Neuron (in vitro differentiated cells): ENCODE results near the gene DIPK1A.

Experiments
- H2AFZ ChIP-seq: one replicate; pipeline ENCODE4 v1.6.1; 2013; ENCODE audit warnings: low read depth, mild to moderate bottlenecking, inconsistent platforms, low read length, moderate library complexity
- H3K27me3 ChIP-seq: one replicate; pipeline ENCODE4 v1.6.1; 2013; ENCODE audit warnings: low read length; ENCODE audit not compliant: insufficient read depth
- H3K36me3 ChIP-seq: one replicate; pipeline ENCODE4 v1.6.1; 2013; ENCODE audit warnings: low read length; ENCODE audit not compliant: insufficient read depth
- H3K4me1 ChIP-seq: one replicate; pipeline ENCODE4 v1.6.1; 2013; ENCODE audit warnings: low read length; ENCODE audit not compliant: insufficient read depth
- H3K4me3 ChIP-seq: 2 replicates; pipeline ENCODE4 v1.5.1; 2013; ENCODE audit warnings: mild to moderate bottlenecking, low read length, moderate library complexity
- H3K9me3 ChIP-seq: one replicate; pipeline ENCODE4 v1.6.1; 2013; ENCODE audit warnings: low read length

DIPK1A gene

DNA sequence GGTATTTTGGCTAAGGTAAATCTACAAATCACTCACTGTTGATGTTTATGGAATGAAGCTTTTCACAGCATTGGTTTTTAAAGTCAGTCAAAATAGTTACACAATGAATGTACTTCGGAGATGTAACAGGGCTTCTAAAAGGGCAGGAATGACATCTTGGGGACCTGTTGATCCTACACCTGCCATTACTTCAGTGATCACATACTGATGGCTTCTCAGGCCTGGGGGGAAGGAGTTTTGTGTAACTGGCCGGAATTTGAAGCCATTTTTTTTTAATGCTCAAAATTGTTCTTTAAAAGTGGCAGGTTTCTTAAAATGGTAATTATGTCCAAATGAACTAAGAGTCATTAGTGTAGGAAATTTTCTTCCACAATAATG is 118.2 kb downstream of the DIPK1A start:
- H3K9me3 ChIP-seq: no peaks in the 10 kb centered on the region
- H3K4me1 ChIP-seq: no peaks in the 10 kb centered on the region
- no peak overlapping the region for H3K4me3 ChIP-seq
- no peak overlapping the region for H2AFZ ChIP-seq
- H3K36me3 ChIP-seq: peaks cover 62% of the 10 kb centered on the region
- no peaks in the 10 kb centered on the region for H3K27me3 ChIP-seq

DNA sequence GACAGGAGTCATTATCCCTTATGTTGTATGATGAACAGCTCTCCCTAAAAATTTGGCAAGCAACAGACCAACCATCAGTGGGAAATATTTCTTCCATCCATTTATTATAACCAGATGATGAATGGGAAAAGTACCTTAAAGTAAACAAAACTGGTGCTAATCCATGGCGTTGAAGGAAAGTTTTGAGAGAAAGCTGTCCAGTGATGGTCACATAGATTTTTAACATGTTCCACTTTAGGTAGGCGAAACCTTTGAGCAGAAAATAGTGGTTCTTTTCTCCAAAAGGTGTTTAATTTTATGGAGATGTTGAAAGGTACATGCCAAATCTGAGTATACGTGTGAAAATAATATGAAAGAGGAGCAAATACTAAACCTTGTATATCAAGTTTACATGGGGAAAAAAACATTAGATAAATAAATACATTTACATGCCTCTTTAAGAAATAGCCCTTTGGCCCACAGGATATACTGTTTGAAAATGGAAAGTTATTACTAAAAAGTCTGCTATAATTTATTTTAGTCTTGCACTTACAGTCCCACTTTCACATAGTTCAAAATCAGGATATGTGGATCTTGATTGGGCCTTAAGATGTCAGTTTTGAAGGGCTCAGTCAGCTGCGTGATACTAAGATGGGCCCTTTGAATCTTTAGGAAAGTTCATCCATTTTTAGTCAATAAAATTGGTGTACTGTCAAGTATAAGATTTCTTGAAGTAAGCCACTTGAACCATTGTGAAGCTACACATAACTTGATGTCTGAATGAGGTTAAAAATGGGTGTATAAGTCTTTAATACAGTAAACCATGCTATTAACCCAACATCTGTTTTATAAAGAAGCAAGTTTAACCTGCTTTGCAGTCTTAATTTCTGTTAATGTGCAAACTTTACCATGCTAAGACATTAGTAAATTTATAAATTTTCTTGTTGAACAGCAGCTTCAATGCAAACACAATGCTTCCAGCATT is 118.9 kb downstream of the DIPK1A start:
- H2AFZ ChIP-seq: no peak overlapping the region
- no peak overlapping the region for H3K4me3 ChIP-seq
- no peaks in the 10 kb centered on the region for H3K9me3 ChIP-seq
- peaks cover 1% of the 10 kb centered on the region for H3K4me1 ChIP-seq
- H3K27me3 ChIP-seq: no peaks in the 10 kb centered on the region
- peaks cover 68% of the 10 kb centered on the region for H3K36me3 ChIP-seq

DNA sequence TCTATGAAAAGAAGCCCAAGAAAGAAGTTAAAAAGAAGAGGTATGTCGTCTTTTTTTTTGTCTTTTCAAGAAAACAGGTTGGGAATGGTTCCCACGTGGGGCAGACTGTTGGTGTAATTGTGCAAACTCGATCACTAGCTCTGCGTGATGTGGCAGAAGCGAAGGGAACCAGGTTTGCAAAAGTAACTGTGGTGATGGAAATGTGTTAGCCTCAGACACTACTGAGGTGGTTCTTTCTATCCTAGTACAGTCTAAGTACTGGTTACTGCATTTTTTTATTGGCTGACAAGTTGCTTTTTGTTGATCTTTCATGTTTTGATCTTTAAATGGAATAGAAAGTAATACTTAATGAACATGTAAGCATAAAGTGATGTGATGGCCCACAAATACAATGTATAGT is 120.7 kb downstream of the DIPK1A start:
- Histone ChIP-seq H2AFZ (no peak overlapping the region), H3K9me3 (no peaks in the 10 kb centered on the region), H3K4me1 (peaks cover 1% of the 10 kb centered on the region), H3K4me3 (no peak overlapping the region), H3K36me3 (peaks cover 86% of the 10 kb centered on the region), H3K27me3 (no peaks in the 10 kb centered on the region)

DNA sequence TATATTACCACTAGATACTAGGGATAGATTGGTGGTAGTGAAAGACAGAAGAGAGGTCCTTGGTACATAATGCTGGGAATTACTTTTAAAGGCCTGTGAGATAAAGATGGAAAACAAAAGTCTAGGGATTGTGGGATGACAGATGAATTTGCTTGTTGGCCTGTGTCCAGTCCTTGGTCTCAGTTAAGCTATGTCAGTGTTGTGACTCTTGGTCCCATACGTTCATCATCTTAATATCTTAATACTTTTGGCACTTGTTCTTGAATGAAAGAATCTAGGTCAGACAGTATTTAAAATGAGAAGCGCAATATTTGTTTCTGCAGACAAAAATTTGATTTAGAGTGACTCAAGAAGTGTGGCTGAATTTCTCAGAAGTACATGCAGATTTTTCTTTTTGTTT is 121.8 kb downstream of the DIPK1A start:
- Histone ChIP-seq H3K27me3 (no peaks in the 10 kb centered on the region), H3K36me3 (peaks cover 96% of the 10 kb centered on the region), H3K4me1 (peaks cover 2% of the 10 kb centered on the region), H3K4me3 (no peak overlapping the region), H2AFZ (no peak overlapping the region), H3K9me3 (no peaks in the 10 kb centered on the region)

GRCh38 chr1:92838519-92838918 is 122.7 kb downstream of the DIPK1A start:
- Histone ChIP-seq H3K4me1 (peaks cover 12% of the 10 kb centered on the region), H3K27me3 (no peaks in the 10 kb centered on the region), H3K9me3 (no peaks in the 10 kb centered on the region), H3K36me3 (peaks cover 97% of the 10 kb centered on the region), H3K4me3 (no peak overlapping the region), H2AFZ (no peak overlapping the region)

DNA sequence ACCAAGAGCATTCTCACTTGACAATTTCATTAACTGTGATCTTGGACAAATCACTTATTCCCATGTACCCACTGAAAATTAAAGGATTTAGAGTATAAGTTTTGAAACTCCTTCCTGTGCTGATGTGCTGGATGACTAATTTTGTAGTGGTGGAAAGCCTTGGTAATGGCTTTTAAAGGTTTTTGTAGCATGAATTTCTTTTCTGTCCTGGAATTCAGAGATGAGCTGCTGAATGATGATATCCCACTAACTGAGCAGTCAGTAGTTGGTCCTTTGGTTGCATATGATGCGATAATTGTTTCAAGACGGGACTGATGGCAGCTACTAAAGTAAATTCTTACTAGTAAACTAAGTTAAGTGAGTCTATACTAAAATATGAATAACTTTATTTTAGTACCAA is 124.2 kb downstream of the DIPK1A start:
- Histone ChIP-seq H3K9me3 (no peaks in the 10 kb centered on the region), H3K27me3 (no peaks in the 10 kb centered on the region), H3K4me3 (no peak overlapping the region), H3K4me1 (peaks cover 17% of the 10 kb centered on the region), H2AFZ (no peak overlapping the region), H3K36me3 (peaks cover 85% of the 10 kb centered on the region)

DNA sequence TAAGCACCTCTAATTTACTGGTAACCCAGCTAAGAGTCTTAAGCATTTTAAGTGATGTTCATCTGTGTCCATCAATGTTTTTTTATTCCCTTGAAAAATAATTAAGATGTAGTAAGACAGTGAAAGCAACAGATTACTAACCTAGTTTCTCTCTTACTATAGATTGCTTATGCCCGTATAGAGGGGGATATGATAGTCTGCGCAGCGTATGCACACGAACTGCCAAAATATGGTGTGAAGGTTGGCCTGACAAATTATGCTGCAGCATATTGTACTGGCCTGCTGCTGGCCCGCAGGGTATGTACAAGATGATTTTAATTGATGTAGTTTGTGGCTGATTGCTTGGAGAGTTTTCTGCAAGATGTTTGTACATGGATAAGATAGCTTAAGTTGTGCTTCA is 126.6 kb downstream of the DIPK1A start:
- Histone ChIP-seq H3K27me3 (no peaks in the 10 kb centered on the region), H3K36me3 (peaks cover 61% of the 10 kb centered on the region), H2AFZ (no peak overlapping the region), H3K4me1 (peaks cover 17% of the 10 kb centered on the region), H3K4me3 (no peak overlapping the region), H3K9me3 (no peaks in the 10 kb centered on the region)

- H3K36me3 ChIP-seq: peaks cover 53% of the 10 kb centered on the region
- no peak overlapping the region for H2AFZ ChIP-seq
- peaks cover 17% of the 10 kb centered on the region for H3K4me1 ChIP-seq
- H3K9me3 ChIP-seq: no peaks in the 10 kb centered on the region
- H3K4me3 ChIP-seq: peak overlapping the region; percentile 73
- no peaks in the 10 kb centered on the region for H3K27me3 ChIP-seq
Measured at GRCh38 chr1:92833840-92834239, 127.4 kb downstream of the DIPK1A start.

DNA sequence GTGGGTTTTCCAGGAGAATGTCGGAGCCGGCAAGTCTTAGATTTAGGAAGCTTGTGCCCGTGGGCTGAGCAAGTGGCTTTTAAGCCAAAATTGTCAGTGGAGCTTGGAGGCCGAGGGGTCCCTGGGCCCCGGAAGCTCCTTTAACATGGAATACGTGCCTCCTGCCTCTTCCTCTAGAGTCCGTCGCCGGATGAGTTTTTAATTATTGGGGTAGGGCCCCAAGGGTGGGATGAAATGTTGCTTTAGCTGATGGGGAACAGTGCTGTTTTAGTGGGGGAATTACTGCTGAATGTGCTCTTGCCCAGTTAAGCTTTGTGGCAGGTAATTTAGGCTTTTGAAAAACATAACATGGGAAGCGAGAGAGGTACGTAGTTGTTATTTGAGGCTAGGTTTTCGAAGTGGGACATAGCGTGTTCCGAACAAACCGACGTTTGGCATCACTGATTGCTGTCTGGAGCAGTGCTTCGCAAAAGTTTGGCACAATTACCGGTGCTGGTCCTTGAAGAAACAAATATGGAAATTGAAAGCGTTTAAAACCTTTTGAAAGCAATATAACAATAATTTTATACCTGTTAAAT is 128.6 kb downstream of the DIPK1A start:
- Histone ChIP-seq H2AFZ (no peak overlapping the region), H3K9me3 (no peaks in the 10 kb centered on the region), H3K4me1 (peaks cover 15% of the 10 kb centered on the region), H3K4me3 (peak overlapping the region; percentile 73), H3K36me3 (peaks cover 41% of the 10 kb centered on the region), H3K27me3 (no peaks in the 10 kb centered on the region)

- Histone ChIP-seq H2AFZ (peak within 1 kb of the TSS; percentile 41), H3K36me3 (peaks cover 35% of the 10 kb centered on the region), H3K27me3 (no peaks in the 10 kb centered on the region), H3K4me1 (peaks cover 15% of the 10 kb centered on the region), H3K9me3 (no peaks in the 10 kb centered on the region), H3K4me3 (peak within 1 kb of the TSS; percentile 73)
Measured at GRCh38 chr1:92831762-92832536, 129.3 kb downstream of the DIPK1A start, which contains the start of gene RPL5. RPL5 (plus strand) TSS chr1:92832040; CDS start chr1:92832115, 75 bp downstream.

DNA sequence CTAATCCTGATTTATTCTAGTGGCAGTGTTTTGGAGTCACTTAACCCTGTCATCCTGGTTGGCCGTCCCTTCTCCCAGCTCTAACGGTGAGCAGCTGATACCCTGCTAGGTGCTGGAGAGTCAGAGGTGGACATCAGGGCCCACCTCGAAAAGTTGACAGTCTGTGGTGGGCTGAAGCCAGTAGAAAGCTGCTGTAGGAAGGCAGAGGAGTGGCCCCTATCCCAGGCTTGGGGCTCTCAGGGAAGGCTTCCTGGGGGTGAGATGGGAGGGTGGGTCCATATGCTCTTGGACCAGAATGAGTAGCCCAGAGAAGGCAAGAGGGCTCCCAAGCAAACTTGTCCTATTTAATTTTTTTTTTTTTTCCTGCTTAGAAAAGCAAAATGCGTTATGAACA is 129.9 kb downstream of the DIPK1A start:
- Histone ChIP-seq H3K4me1 (peaks cover 15% of the 10 kb centered on the region), H3K9me3 (no peaks in the 10 kb centered on the region), H3K27me3 (no peaks in the 10 kb centered on the region), H3K4me3 (peak overlapping the region; percentile 73), H3K36me3 (peaks cover 29% of the 10 kb centered on the region), H2AFZ (peak overlapping the region; percentile 41)

DNA sequence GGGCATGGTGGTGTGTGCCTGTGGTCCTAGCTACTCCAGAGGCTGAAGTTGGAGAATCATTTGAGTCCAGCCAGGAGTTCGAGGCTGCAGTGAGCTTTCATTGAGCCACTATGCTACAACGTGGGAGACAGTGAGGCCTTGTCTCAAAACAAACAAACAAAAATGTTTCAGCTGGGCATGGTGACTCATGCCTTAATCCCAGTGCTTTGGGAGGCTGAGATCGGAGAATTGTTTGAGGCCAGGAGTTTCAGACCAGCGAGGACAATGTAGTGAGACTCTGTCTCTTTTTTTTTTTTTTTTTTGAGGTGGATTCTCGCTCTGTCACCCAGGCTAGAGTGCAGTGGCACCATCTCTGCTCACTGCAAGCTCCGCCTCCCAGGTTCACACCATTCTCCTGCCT is 134.5 kb downstream of the DIPK1A start:
- Histone ChIP-seq H2AFZ (no peak overlapping the region), H3K27me3 (no peaks in the 10 kb centered on the region), H3K9me3 (no peaks in the 10 kb centered on the region), H3K36me3 (no peaks in the 10 kb centered on the region), H3K4me3 (no peak overlapping the region), H3K4me1 (peaks cover 6% of the 10 kb centered on the region)

GRCh38 chr1:92822879-92823278 is 138.4 kb downstream of the DIPK1A start:
- no peak overlapping the region for H2AFZ ChIP-seq
- H3K36me3 ChIP-seq: no peaks in the 10 kb centered on the region
- H3K9me3 ChIP-seq: no peaks in the 10 kb centered on the region
- H3K4me3 ChIP-seq: no peak overlapping the region
- H3K27me3 ChIP-seq: no peaks in the 10 kb centered on the region
- H3K4me1 ChIP-seq: peaks cover 6% of the 10 kb centered on the region
